ENCODE results near the gene GPC6.

The GPC6 gene

GRCh38 chr13:93708308-93709075 is 481.9 kb downstream of the GPC6 start:
- H3K9me2 ChIP-seq (replicated peaks; ENCODE audit: low read depth, low read length), result no peaks in the 10 kb centered on the region
- no peak overlapping the region for H3K4me2 ChIP-seq (ENCODE audit: low read depth, low read length, poor library complexity, severe bottlenecking)
- no peaks in the 10 kb centered on the region for H3K79me2 ChIP-seq (ENCODE audit: insufficient read depth, low read length)
- H3F3A ChIP-seq (ENCODE audit: low read depth), result no peaks in the 10 kb centered on the region
- TF ChIP-seq EZH2phosphoT487 (IDR thresholded peaks at IDR 0.05; ENCODE audit: borderline replicate concordance), result no peak
- TF ChIP-seq CTCF (conservative IDR thresholded peaks at IDR 0.05; ENCODE audit: low read length), result no peak
- H3K36me3 ChIP-seq (ENCODE audit: insufficient read depth, low read length), result no peaks in the 10 kb centered on the region
- H3K27me3 ChIP-seq (ENCODE audit: insufficient read depth, low read length, poor library complexity, severe bottlenecking), result no peaks in the 10 kb centered on the region
- no peaks in the 10 kb centered on the region for H3K9me3 ChIP-seq (ENCODE audit: insufficient read depth, low read depth, low read length)
- no peak overlapping the region for H3K4me3 ChIP-seq (ENCODE audit: low read length, poor library complexity, severe bottlenecking)
- no peak overlapping the region for H2AFZ ChIP-seq (ENCODE audit: low read length)
- no peak overlapping the region for H3K9ac ChIP-seq (ENCODE audit: low read depth, low read length, poor library complexity, severe bottlenecking)
- no peaks in the 10 kb centered on the region for H3K4me1 ChIP-seq (ENCODE audit: insufficient read depth, low read length, poor library complexity, severe bottlenecking)
- no peaks in the 10 kb centered on the region for H4K20me1 ChIP-seq (ENCODE audit: insufficient read depth, low read length, poor library complexity, severe bottlenecking)

DNA sequence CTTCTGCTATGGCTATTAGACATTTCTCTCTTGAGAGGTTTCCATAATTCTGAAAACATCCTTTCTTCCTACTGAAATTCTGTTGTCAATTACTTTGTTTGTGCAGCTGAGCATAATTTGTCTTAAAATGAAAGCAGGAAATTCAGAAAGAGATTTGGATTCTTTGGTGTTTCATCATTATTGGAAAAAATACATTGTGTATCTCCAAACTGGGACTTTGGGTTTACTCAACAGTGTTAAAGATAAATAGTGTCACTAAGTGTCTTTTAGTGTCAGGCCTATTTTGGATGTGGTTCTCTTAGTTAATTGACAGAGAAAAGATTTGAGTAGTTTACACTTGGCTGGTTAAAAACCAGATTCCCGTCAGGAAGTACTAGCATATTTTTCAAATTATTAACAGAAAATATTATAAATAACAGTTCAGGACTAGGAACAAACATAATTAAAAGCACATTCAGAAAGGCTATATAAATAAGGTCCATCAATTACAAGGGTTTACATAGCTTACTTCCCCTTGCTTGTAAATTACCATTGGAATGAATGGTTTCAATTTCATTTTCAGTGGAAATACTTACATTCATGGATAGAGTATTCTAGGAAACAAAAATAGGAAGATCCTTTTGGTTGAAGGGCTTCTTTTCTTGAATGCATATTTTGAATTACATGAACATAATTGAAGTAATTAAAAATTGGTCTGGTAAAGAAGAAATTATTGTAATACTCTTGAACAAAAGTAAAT is 483.1 kb downstream of the GPC6 start:
- Histone ChIP-seq H3K4me2 (ENCODE audit: low read depth, low read length, poor library complexity, severe bottlenecking) (no peak overlapping the region), H3K27me3 (ENCODE audit: insufficient read depth, low read length, poor library complexity, severe bottlenecking) (no peaks in the 10 kb centered on the region), H3K9me2 (replicated peaks; ENCODE audit: low read depth, low read length) (no peaks in the 10 kb centered on the region), H3K4me3 (ENCODE audit: low read length, poor library complexity, severe bottlenecking) (no peak overlapping the region), H3K4me1 (ENCODE audit: insufficient read depth, low read length, poor library complexity, severe bottlenecking) (no peaks in the 10 kb centered on the region), H3K9me3 (ENCODE audit: insufficient read depth, low read depth, low read length) (no peaks in the 10 kb centered on the region; the same call in 1 of the 2 replicates), H3K79me2 (ENCODE audit: insufficient read depth, low read length) (no peaks in the 10 kb centered on the region), H2AFZ (ENCODE audit: low read length) (no peak overlapping the region), H3K9ac (ENCODE audit: low read depth, low read length, poor library complexity, severe bottlenecking) (no peak overlapping the region), H4K20me1 (ENCODE audit: insufficient read depth, low read length, poor library complexity, severe bottlenecking) (no peaks in the 10 kb centered on the region), H3K36me3 (ENCODE audit: insufficient read depth, low read length) (no peaks in the 10 kb centered on the region), H3F3A (ENCODE audit: low read depth) (no peaks in the 10 kb centered on the region)
- TF ChIP-seq CTCF (conservative IDR thresholded peaks at IDR 0.05; ENCODE audit: low read length) (no peak), EZH2phosphoT487 (IDR thresholded peaks at IDR 0.05; ENCODE audit: borderline replicate concordance) (no peak)

DNA sequence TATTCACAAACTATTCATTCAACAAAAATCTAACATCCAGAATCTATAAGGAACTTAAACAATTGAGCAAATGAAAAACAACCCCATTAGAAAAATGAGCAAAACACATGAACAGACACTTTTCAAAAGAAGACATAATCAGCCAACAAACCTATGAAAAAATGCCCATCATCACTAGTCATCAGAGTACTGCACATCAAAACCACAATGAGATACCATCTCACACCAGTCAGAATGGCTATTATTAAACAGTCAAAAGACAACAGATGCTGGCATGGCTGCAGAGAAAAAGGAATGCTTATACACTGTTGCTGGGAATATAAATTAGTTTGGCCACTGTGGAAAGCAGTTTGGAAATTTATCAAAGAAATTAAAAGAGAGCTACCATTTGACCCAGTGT is 487.6 kb downstream of the GPC6 start:
- no peak overlapping the region for H2AFZ ChIP-seq (ENCODE audit: low read length)
- no peaks in the 10 kb centered on the region for H3K4me1 ChIP-seq (ENCODE audit: insufficient read depth, low read length, poor library complexity, severe bottlenecking)
- H3K9me2 ChIP-seq (replicated peaks; ENCODE audit: low read depth, low read length), result no peaks in the 10 kb centered on the region
- H3K4me3 ChIP-seq (ENCODE audit: low read length, poor library complexity, severe bottlenecking), result no peak overlapping the region
- no peaks in the 10 kb centered on the region for H3K79me2 ChIP-seq (ENCODE audit: insufficient read depth, low read length)
- no peaks in the 10 kb centered on the region for H3K36me3 ChIP-seq (ENCODE audit: insufficient read depth, low read length)
- no peak for TF ChIP-seq CTCF (conservative IDR thresholded peaks at IDR 0.05; ENCODE audit: low read length)
- TF ChIP-seq EZH2phosphoT487 (IDR thresholded peaks at IDR 0.05; ENCODE audit: borderline replicate concordance), result no peak
- H3F3A ChIP-seq (ENCODE audit: low read depth), result no peaks in the 10 kb centered on the region
- H3K4me2 ChIP-seq (ENCODE audit: low read depth, low read length, poor library complexity, severe bottlenecking), result no peak overlapping the region
- H4K20me1 ChIP-seq (ENCODE audit: insufficient read depth, low read length, poor library complexity, severe bottlenecking), result no peaks in the 10 kb centered on the region
- H3K9me3 ChIP-seq (ENCODE audit: insufficient read depth, low read depth, low read length), result no peaks in the 10 kb centered on the region; the same call in 1 of the 2 replicates
- no peaks in the 10 kb centered on the region for H3K27me3 ChIP-seq (ENCODE audit: insufficient read depth, low read length, poor library complexity, severe bottlenecking)
- H3K9ac ChIP-seq (ENCODE audit: low read depth, low read length, poor library complexity, severe bottlenecking), result no peak overlapping the region
